ENCODE data around the gene GZMA.

- TF ChIP-seq, protein P1, sequence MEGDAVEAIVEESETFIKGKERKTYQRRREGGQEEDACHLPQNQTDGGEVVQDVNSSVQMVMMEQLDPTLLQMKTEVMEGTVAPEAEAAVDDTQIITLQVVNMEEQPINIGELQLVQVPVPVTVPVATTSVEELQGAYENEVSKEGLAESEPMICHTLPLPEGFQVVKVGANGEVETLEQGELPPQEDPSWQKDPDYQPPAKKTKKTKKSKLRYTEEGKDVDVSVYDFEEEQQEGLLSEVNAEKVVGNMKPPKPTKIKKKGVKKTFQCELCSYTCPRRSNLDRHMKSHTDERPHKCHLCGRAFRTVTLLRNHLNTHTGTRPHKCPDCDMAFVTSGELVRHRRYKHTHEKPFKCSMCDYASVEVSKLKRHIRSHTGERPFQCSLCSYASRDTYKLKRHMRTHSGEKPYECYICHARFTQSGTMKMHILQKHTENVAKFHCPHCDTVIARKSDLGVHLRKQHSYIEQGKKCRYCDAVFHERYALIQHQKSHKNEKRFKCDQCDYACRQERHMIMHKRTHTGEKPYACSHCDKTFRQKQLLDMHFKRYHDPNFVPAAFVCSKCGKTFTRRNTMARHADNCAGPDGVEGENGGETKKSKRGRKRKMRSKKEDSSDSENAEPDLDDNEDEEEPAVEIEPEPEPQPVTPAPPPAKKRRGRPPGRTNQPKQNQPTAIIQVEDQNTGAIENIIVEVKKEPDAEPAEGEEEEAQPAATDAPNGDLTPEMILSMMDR (IDR thresholded peaks at IDR 0.05), result no peak
- no peak for TF ChIP-seq POLR2AphosphoS5 (IDR thresholded peaks at IDR 0.05)
These were observed 39.7 kb downstream of the GZMA start for GRCh38 chr5:55141945-55142690.

Data from esophagus muscularis mucosa (tissue), 3 donors.